Liver (tissue), 9 donors: ENCODE measurements around the gene PLEKHB2. TPM values are rescaled to one million over a fixed set of nuclear protein-coding genes. Genes with fewer than 3 reads are reported as not detected.

Experiments
- DNase-seq: peaks from one replicate; pipeline ENCODE4 v3.0.0-alpha.2; 2017; ENCODE audit warnings: low spot score
- H3K27ac ChIP-seq, 2 donors: one replicate each; pipeline ENCODE4 v1.7.0; 2013; ENCODE audit warnings: inconsistent platforms in 2 of 2, low read length in 2 of 2, control low read depth in 1 of 2, low read depth in 1 of 2, mild to moderate bottlenecking in 1 of 2
- H3K27me3 ChIP-seq, 4 donors: one replicate each; pipeline versions ENCODE4 v1.6.1 to v1.7.0; 2013; ENCODE audit warnings: low read length in 3 of 4, inconsistent platforms in 1 of 4, mild to moderate bottlenecking in 1 of 4, moderate library complexity in 1 of 4; ENCODE audit not compliant: control insufficient read depth in 4 of 4, insufficient read depth in 4 of 4
- H3K36me3 ChIP-seq, 4 donors: one replicate each; pipeline versions ENCODE4 v1.6.1 to v1.7.0; 2013; ENCODE audit warnings: low read length in 3 of 4, mild to moderate bottlenecking in 3 of 4, low read depth in 1 of 4, moderate library complexity in 1 of 4; ENCODE audit not compliant: control insufficient read depth in 4 of 4, insufficient read depth in 3 of 4
- H3K4me1 ChIP-seq, 4 donors: one replicate each; pipeline versions ENCODE4 v1.6.1 to v1.7.0; 2013; ENCODE audit warnings: low read length in 3 of 4, mild to moderate bottlenecking in 3 of 4, moderate library complexity in 1 of 4; ENCODE audit not compliant: control insufficient read depth in 4 of 4, insufficient read depth in 4 of 4
- H3K4me3 ChIP-seq, 3 donors: one replicate each; pipeline versions ENCODE4 v1.6.1 to v1.7.0; 2013; ENCODE audit warnings: low read length in 3 of 3, control low read depth in 1 of 3, low read depth in 1 of 3, mild to moderate bottlenecking in 1 of 3
- H3K9ac ChIP-seq, 2 donors: one replicate each; pipeline ENCODE4 v1.7.0; 2013; ENCODE audit warnings: low read length in 2 of 2, mild to moderate bottlenecking in 2 of 2, moderate library complexity in 2 of 2, control low read depth in 1 of 2, low read depth in 1 of 2
- H3K9me3 ChIP-seq, 4 donors: one replicate each; pipeline versions ENCODE4 v1.6.1 to v1.7.0; 2013; ENCODE audit warnings: low read length in 3 of 4; ENCODE audit not compliant: control insufficient read depth in 4 of 4
- FOXA1 ChIP-seq: IDR thresholded peaks from 2 replicates; pipeline ENCODE4 v1.6.1; 2016; ENCODE audit warnings: antibody characterized with exemption
- FOXA2 ChIP-seq: IDR thresholded peaks from 2 replicates; pipeline ENCODE4 v1.6.1; 2016; ENCODE audit warnings: antibody characterized with exemption
- HNF4A ChIP-seq, 2 donors: conservative IDR thresholded peaks; 2 replicates each; pipeline ENCODE4 v1.6.1; 2016; ENCODE audit warnings: antibody characterized with exemption in 2 of 2, mild to moderate bottlenecking in 2 of 2
- HNF4G ChIP-seq: IDR thresholded peaks from 2 replicates; pipeline ENCODE4 v1.6.1; 2016; ENCODE audit warnings: antibody characterized with exemption
- RAD21 ChIP-seq, 2 donors: IDR thresholded peaks; 2 replicates each; pipeline ENCODE4 v1.6.1; 2016; ENCODE audit warnings: antibody characterized with exemption in 2 of 2, mild to moderate bottlenecking in 2 of 2
- RXRA ChIP-seq, 2 donors: IDR thresholded peaks; 2 replicates each; pipeline ENCODE4 v1.6.1; 2017 to 2018; ENCODE audit warnings: antibody characterized with exemption in 2 of 2, mild to moderate bottlenecking in 1 of 2
- SP1 ChIP-seq: IDR thresholded peaks from 2 replicates; pipeline ENCODE4 v1.6.1; 2018; ENCODE audit warnings: antibody characterized with exemption, mild to moderate bottlenecking
- TAF1 ChIP-seq: conservative IDR thresholded peaks from 2 replicates; pipeline ENCODE4 v1.6.1; 2016; ENCODE audit warnings: antibody characterized with exemption, mild to moderate bottlenecking
- YY1 ChIP-seq: IDR thresholded peaks from 2 replicates; pipeline ENCODE4 v1.6.1; 2016; ENCODE audit warnings: antibody characterized with exemption, mild to moderate bottlenecking
- WGBS: extraction: QIAGEN DNeasy Blood & Tissue Kit; methylation state at CpG from one replicate; pipeline ENCODE4 v1.1.7; 2013; 5-methylcytosine and 5-hydroxymethylcytosine counted together
- polyA plus RNA-seq, 2 donors: library from polyadenylated mRNA; stranded (reverse) in 1 of 2; unstranded in 1 of 2; fragments of 200-250 nt in 1 of 2; fragments of >200 nt in 1 of 2; fragmentation: Nextera tagmentation in 1 of 2; extraction: Ambion mirVana in 1 of 2; gene quantifications; one replicate each; pipeline versions ENCODE4 v1.2.1 to v1.2.3, GENCODE V29; 2013 to 2015
- total RNA-seq, 2 donors: library from RNA; depleted of rRNA; stranded (reverse); fragments of >200 nt; gene quantifications; one replicate each; pipeline ENCODE4 v1.2.3, GENCODE V29; 2014
- TF ChIP-seq, protein P1 (sequence below): IDR thresholded peaks from 2 replicates; pipeline ENCODE4 v1.6.1; 2016; ENCODE audit warnings: antibody characterized with exemption, mild to moderate bottlenecking
- TF ChIP-seq, protein P2 (sequence below): IDR thresholded peaks from 2 replicates; pipeline ENCODE4 v1.6.1; 2016; ENCODE audit warnings: antibody characterized with exemption
- TF ChIP-seq, protein P3 (sequence below): IDR thresholded peaks from 2 replicates; pipeline ENCODE4 v1.6.1; 2016; ENCODE audit warnings: antibody characterized with exemption
- donor health status: healthy.
- donor health status: healthy.
- donor health status: healthy.
- donor health status: healthy.
- donor health status: healthy.

Gene PLEKHB2
- total and polyA plus RNA-seq, 4 donors, result 8.6 to 34.9 (median 18.8) TPM

DNA sequence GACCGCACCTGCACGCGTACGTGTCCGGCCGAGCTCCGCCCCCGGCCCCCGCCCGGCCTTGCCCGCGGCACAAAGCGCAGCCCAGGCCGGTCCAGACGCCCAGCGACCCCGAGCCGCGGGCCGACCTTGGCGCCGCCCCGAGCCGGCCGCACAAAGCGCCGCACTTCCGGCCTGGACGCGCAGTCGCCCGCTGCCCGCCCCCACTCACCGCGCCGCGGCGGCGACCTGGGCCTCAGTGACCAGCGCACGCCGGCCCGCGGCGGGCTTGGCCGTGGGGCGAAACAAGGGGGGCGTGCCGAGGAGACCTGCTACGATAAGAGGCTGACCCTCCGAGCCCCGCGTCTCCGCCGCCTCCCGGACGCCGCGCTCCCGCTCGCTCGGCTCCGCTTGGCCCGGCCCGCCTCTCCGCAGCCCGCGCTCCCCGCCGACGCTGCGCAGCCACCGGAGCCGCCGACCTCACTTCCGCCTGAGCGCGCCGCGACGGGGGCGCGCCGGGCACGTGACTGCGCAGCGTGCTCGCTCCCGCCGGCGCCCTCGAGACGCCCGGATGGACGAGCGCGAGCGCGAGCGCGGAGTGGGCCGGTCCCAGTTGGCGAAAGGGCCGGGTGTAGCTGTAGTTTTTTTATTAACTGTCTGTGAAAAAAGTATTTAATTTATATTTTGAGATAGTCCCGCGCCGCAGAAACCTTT, 12.0 kb upstream of the PLEKHB2 start, which contains the start of gene FAM168B:
Gene FAM168B, minus strand, starts transcription at position 455 of the 690 bp plus-strand sequence. CDS start 10,814 bp downstream, outside the sequence.
- Histone ChIP-seq H3K27me3 (no peaks in the 10 kb centered on the region), H3K9me3 (no peaks in the 10 kb centered on the region), H3K4me1 (peaks cover 5 to 23% (median 10%) of the 10 kb centered on the region in 4 donors), H3K36me3 (peaks cover 2 to 7% (median 5%) of the 10 kb centered on the region in 4 donors), H3K27ac (peak within 1 kb of the TSS; percentile 88 to 96), H3K4me3 (peak within 1 kb of the TSS; percentile 85 to 97 (median 88)), H3K9ac (peak within 1 kb of the TSS; percentile 98 to 99)
- peak; percentile 90 for DNase-seq
- TF ChIP-seq RXRA (IDR thresholded peaks at IDR 0.05), result no peak
- no peak for TF ChIP-seq FOXA2
- TF ChIP-seq HNF4A (conservative IDR thresholded peaks at IDR 0.05), result no peak
- no peak for TF ChIP-seq SP1
- no peak for TF ChIP-seq FOXA1
- TF ChIP-seq, protein P1, sequence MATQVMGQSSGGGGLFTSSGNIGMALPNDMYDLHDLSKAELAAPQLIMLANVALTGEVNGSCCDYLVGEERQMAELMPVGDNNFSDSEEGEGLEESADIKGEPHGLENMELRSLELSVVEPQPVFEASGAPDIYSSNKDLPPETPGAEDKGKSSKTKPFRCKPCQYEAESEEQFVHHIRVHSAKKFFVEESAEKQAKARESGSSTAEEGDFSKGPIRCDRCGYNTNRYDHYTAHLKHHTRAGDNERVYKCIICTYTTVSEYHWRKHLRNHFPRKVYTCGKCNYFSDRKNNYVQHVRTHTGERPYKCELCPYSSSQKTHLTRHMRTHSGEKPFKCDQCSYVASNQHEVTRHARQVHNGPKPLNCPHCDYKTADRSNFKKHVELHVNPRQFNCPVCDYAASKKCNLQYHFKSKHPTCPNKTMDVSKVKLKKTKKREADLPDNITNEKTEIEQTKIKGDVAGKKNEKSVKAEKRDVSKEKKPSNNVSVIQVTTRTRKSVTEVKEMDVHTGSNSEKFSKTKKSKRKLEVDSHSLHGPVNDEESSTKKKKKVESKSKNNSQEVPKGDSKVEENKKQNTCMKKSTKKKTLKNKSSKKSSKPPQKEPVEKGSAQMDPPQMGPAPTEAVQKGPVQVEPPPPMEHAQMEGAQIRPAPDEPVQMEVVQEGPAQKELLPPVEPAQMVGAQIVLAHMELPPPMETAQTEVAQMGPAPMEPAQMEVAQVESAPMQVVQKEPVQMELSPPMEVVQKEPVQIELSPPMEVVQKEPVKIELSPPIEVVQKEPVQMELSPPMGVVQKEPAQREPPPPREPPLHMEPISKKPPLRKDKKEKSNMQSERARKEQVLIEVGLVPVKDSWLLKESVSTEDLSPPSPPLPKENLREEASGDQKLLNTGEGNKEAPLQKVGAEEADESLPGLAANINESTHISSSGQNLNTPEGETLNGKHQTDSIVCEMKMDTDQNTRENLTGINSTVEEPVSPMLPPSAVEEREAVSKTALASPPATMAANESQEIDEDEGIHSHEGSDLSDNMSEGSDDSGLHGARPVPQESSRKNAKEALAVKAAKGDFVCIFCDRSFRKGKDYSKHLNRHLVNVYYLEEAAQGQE, result no peak
- TF ChIP-seq, protein P2, sequence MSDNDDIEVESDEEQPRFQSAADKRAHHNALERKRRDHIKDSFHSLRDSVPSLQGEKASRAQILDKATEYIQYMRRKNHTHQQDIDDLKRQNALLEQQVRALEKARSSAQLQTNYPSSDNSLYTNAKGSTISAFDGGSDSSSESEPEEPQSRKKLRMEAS, result no peak
- no peak for TF ChIP-seq RAD21 (IDR thresholded peaks at IDR 0.05)
- 1% methylated on average over 107 of the region's 107 CpGs for WGBS

DNA sequence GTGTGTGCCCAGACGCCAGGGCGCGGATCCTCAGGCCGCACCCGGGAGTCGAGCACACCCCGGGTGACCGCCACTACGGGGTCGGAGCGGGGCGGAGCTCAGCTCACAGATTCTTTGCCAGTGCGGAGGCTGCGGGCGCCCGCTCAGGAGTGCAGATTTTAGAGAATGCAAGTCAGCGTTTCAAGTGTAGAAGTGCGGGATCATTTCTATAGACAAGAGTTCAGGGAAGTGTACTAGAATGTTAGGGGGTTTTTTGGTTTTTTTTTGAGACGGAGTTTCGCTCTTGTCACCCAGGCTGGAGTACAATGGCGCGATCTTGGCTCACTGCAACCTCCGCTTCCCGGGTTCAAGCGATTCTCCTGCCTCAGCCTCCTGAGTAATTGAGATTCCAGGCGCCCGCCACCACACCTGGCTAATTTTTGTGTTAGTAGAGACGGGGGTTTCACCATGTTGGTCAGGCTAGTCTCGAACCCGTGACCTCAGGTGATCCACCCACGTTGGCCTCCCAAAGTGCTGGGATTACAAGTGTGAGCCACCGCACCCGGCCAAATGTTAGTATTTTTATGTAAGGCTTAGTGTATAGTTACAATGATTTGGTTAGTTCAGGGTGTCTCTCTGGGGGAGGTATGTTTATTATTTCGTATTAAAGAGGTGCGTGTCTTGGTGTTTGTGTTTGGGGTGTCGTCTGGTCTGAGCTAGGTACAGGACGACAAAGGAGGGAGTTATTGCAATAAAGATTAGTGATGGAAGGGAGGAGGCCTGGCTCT, 11.3 kb upstream of the PLEKHB2 start:
- peak overlapping the region; percentile 72 to 88 (median 85) for H3K4me3 ChIP-seq
- no peaks in the 10 kb centered on the region for H3K9me3 ChIP-seq
- H3K4me1 ChIP-seq, result peaks cover 5 to 23% (median 10%) of the 10 kb centered on the region in 4 donors
- peak overlapping the region; percentile 56 to 81 for H3K9ac ChIP-seq
- H3K36me3 ChIP-seq, result peaks cover 0 to under 1% (median under 1%) of the 10 kb centered on the region in 4 donors
- TF ChIP-seq, protein P1, result peak; percentile 45
- TF ChIP-seq HNF4G (no peak), YY1 (peak; percentile 64), TAF1 (peak; percentile 54), RAD21 (IDR thresholded peaks at IDR 0.05) (peak in 1 of 2 donors; percentile 15), RXRA (IDR thresholded peaks at IDR 0.05) (peak in 1 of 2 donors; percentile 6)
- TF ChIP-seq, protein P3, sequence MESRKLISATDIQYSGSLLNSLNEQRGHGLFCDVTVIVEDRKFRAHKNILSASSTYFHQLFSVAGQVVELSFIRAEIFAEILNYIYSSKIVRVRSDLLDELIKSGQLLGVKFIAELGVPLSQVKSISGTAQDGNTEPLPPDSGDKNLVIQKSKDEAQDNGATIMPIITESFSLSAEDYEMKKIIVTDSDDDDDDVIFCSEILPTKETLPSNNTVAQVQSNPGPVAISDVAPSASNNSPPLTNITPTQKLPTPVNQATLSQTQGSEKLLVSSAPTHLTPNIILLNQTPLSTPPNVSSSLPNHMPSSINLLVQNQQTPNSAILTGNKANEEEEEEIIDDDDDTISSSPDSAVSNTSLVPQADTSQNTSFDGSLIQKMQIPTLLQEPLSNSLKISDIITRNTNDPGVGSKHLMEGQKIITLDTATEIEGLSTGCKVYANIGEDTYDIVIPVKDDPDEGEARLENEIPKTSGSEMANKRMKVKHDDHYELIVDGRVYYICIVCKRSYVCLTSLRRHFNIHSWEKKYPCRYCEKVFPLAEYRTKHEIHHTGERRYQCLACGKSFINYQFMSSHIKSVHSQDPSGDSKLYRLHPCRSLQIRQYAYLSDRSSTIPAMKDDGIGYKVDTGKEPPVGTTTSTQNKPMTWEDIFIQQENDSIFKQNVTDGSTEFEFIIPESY, result no peak
- WGBS, result 4% methylated on average over 37 of the region's 37 CpGs
- DNase-seq, result no peak
- peak overlapping the region; percentile 88 to 96 for H3K27ac ChIP-seq
- H3K27me3 ChIP-seq, result no peaks in the 10 kb centered on the region
